Stimulated activated CD4-positive, alpha-beta T cell treated with anti-CD3 and anti-CD28 coated beads, Interleukin-1b, Interleukin-23, amount 100 ng/mL, for 4 hours (primary cell): ENCODE measurements around the gene IQGAP3.
A peak's percentile ranks its signal among the peaks of the same experiment; 100 is the strongest.

Experiments
- DNase-seq, 2 donors: peaks; one replicate each; pipeline ENCODE4 v3.0.0-alpha.2; 2020; ENCODE audit warnings: low read depth in 2 of 2

The IQGAP3 gene

GRCh38 chr1:156496211-156496761 is 76.1 kb downstream of the IQGAP3 start:
- DNase-seq = no peak

GRCh38 chr1:156495401-156496140 is 76.8 kb downstream of the IQGAP3 start:
- DNase-seq = no peak

DNA sequence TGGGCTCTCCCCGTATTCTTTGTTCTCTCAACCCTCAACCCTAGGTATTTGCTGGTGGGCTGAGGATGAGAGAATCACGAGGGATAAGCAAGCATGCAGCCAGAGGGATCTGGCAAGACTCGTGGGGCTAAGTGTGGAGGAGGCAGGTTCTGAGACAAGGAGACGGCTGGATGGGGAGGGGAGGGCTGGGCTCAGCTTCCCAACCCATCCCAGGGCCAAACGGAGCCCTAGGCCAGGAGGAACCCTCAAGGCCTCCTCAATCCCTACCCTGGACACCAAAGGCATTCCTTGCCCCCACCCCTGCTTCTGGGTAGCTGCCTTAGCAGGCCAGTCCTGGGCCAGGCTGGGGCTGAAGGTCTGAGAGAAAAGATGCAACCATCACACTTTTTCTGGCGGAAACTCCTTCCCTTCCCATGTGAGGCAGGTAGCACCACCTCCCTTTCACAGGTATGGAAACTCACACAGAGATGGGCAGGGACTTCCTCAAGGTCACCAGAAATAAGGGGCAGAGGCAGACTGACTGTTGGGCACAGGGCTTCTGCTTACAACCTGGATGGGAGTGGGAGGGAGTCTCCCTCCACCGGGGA is 78.0 kb downstream of the IQGAP3 start:
- no peak for DNase-seq

DNA sequence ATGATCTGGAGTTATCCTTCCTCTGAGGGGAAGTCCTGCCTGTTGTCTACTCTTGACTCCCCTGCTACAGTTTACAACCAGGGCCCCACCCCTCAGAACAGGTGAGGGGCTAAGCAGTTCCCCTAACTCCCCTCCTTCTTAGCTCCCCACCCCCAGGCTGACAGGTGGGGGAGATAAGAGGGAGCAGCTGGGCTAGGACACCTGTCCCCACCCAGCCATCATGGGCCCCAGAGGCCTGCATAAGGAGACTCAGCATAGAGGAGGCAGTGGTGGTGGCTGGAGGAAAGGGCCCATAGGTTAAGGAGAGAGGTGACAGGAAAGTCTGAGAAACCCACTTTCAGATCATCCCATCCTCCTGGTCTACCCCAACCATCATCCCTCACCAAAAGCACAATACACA is 78.6 kb downstream of the IQGAP3 start:
- no peak for DNase-seq

DNA sequence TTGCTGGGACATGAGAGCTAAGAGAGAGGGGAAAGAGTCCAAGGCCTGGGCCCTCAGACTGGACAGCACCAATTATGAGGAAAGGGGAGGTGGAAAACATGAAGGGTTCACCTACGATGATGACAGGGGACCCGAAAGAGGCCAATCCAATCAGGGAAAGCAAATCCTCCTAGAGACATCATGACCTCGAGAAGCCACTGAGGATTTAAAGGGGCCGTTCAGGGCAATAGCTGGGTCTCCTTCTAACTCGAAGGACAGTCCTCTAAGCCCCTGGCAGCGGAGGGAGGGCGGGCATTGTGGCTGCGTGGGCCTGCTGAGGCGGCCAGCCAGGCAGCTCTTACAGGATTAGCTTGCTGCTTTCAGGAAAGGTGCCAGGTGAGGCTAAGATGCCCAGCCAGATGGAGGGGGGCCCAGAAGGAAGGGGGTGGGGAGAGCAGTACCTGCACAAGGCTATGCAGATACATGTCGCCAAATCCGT is 79.2 kb downstream of the IQGAP3 start:
- no peak for DNase-seq

DNA sequence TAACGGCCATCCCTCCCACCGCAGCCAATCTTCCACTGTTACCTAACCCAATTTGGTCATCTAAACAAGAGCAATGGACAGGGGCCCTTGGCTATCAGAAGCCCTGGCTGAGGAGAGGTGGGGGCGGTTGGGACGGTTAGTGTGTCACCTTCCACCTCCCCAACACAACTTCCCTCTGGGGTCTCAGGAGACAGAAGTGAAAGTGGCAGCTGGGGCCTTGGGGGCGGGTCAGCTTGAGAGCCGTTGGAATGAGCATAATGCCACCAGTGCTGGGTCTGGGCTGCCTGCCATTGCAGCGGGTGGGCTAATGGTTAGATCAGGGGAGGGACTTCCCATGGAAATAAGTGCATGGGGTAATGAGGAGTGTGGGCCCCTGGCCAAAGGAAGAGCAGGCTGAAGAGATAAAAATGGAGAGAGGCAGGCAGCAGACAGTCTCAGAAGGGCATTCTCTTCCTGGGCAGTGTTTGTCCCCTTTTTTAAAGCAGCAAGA is 79.7 kb downstream of the IQGAP3 start:
- DNase-seq = no peak

- no peak for DNase-seq
These were observed 80.3 kb downstream of the IQGAP3 start for GRCh38 chr1:156492013-156492590.

DNA sequence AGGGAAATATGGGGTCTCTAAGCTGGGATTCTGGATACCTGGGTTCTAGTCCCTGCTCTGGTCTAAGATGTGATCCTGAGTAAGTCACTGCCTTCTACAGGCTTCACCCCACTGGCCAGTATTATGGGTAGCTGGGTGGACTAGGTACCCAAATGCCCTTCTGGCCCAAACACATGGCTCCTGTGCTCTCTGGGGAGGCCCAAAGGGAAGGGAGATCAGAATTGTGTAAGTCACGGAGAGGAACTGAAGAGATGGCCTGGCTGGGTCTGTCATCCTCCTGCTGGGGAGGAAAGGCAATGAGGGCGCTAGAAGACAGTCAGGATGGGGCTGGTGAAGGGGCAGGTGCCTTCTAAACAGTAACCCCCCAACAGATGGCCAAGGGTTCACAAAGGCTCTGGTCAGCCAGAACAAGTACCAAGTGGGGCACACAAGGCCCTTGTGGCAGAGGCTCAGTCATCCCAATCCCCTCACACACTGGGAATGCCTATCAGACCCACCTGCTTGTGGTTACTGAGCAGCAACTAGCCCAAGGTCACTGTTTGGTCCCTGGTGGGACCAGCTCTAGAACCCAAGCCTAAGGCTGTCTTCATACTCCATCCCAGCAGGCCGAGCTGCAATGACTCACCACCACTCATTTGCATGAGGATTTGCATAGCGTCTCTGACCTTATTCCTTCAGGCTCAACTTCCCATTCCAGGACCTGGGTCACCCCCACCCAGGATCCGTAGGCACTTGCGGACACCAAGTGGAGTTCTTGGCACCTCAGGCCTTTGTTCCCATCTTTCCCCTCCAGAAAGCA is 81.0 kb downstream of the IQGAP3 start:
- DNase-seq = no peak

GRCh38 chr1:156490401-156491032 is 81.8 kb downstream of the IQGAP3 start:
- DNase-seq = no peak

- DNase-seq = no peak
These were observed 82.5 kb downstream of the IQGAP3 start for GRCh38 chr1:156489935-156490293.

GRCh38 chr1:156489166-156489934 is 83.0 kb downstream of the IQGAP3 start:
- DNase-seq = peak in 1 of 2 donors; percentile 52

DNA sequence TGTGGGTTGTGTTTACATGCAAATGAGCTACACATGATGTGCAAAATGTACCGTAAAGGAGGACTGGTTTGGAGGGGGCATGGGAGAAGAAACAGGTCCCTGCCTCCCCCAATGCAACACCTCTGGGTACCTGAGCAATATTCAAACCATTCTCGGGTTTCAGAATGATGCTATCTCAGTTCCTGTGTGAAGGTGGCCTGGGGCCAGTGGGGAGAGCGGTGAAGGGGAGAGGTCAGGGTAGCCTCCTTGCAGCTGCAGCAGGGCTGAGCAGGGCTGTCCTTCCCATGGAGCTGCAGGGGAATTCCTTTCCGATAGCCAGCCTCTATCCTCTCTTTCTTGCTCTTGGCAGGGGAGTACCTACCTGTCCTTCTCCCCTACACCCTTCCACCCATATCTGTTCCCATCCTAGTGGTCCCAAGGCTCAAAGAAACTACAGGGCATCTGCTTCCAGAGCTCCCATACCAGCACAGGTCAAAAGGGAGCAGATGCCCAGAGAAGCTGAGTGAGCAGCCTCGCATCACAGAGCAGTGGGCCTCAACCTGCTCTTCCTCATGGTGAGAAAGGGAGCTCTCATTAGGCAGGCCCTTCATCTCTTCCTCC is 83.7 kb downstream of the IQGAP3 start:
- DNase-seq = no peak

DNA sequence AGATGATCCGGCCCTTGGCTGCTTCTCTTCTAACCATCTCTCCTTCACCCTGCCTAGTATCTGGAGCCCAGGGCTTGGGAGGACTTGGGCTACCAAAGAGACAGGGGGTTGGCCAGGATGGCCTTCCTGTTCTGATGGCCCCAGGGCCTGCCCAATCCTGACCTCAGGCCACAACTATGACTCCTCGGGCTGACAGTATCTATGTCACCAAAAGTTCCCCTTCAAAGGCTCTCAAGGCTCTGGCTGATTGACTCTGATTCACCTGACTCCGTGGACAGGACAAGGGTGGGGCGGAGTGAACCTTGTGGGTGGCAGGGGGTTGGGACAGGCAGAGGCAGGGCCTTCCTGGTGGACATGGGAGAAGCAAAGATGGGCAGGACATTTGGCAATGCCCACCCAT is 84.5 kb downstream of the IQGAP3 start:
- no peak for DNase-seq

DNA sequence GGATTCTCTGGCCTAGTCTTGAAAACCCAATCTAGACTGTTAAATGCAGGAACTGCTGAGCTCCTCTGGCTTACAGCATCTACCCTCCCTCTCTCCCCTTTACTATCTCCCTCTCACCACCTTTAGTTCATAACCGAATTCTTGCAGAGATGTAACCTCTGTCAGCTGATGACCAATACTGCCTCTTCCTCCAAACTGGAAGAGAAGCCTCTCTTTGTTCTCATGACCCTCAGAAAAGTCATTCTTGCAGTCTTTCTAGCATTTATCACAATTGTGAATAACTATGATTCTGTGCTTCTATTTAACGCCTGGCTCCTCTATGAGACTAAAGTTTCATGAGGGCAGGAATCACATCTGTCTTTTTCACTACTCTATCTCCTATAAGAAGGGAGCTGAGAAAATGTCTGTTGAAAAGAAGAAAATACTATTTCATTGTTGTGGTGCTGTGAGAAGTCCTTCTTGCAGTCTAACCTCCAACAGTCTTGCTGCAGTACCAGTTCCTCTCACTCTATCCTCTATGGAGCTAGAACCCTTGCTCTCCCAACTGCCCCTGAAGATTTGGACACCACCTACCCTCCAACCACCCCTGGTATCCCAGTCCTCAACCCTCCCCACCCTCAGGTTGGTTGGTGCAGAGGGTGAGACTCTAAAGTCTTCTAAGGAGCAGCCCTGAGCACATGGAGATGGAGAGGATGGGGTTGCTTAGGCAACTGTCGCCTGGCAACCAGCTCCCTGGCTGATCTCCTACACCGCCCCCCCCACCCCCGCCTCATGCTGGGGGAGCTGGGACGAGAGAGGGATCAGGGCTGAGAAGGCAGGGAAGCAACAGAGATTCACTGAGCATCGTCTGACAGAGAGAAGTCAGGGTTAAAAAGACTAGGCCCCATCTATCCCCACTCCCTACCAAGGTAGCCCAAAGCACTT is 85.7 kb downstream of the IQGAP3 start:
- no peak for DNase-seq

DNA sequence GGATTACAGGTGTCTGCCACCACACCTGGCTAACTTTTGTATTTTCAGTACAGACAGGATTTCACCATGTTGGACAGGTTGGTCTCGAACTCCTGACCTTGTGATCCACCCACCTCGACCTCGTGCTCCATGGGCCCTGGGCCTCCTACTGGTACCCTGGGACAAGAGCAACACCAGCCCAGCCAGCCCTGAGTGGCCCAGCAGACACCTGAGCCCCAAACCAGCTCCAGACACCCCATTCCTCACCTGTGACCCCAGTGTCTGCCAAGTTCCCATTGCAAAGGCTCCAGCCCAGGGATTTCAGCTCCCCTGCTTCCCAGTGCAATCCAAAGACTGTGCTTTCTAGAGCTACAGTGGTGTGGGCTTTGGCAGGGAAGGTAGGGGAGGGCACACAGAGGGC is 86.4 kb downstream of the IQGAP3 start:
- DNase-seq = no peak

GRCh38 chr1:156484480-156485058 is 87.8 kb downstream of the IQGAP3 start:
- DNase-seq = no peak

GRCh38 chr1:156483397-156483796 is 89.0 kb downstream of the IQGAP3 start:
- no peak for DNase-seq

- no peak for DNase-seq
These were observed 90.1 kb downstream of the IQGAP3 start for GRCh38 chr1:156482276-156482675.

- DNase-seq = no peak
These were observed 90.8 kb downstream of the IQGAP3 start for GRCh38 chr1:156481527-156481926.
